Heart right ventricle (tissue), 16 donors: Measurements from ENCODE around the gene FALEC. TPM values are rescaled to one million over a fixed set of nuclear protein-coding genes. Genes with fewer than 3 reads are reported as not detected.

Source experiments
- ATAC-seq, 8 donors: fragments of 200-7000 bp; cut with Tn5 transposase; one replicate each; pipeline ENCODE4 v1.9.1; 2020; ENCODE audit warnings: mild to moderate bottlenecking in 8 of 8, moderate library complexity in 8 of 8, moderate number of reproducible peaks in 1 of 8
- DNase-seq, 2 donors: peaks; one replicate each; pipeline ENCODE4 v3.0.0-alpha.2; 2020
- H3K27ac ChIP-seq, 10 donors: fragments of 200-600 bp; sonication (generic) in 2 of 10; one replicate each; pipeline versions ENCODE4 v1.5.0 to v1.8.0; 2020 to 2022; ENCODE audit warnings: mild to moderate bottlenecking in 3 of 10
- H3K27me3 ChIP-seq, 7 donors: fragments of 200-600 bp; one replicate each; pipeline ENCODE4 v1.8.0; 2021 to 2022; ENCODE audit warnings: mild to moderate bottlenecking in 2 of 7
- H3K36me3 ChIP-seq, 9 donors: fragments of 200-600 bp; sonication (generic) in 1 of 9; one replicate each; pipeline versions ENCODE4 v1.5.0 to v1.8.0; 2020 to 2022; ENCODE audit warnings: mild to moderate bottlenecking in 2 of 9
- H3K4me1 ChIP-seq, 9 donors: fragments of 200-600 bp; sonication (generic) in 1 of 9; one replicate each; pipeline versions ENCODE4 v1.5.0 to v1.8.0; 2020 to 2022; ENCODE audit warnings: mild to moderate bottlenecking in 4 of 9
- H3K4me3 ChIP-seq, 10 donors: fragments of 200-600 bp; sonication (generic) in 2 of 10; one replicate each; pipeline versions ENCODE4 v1.5.0 to v1.8.0; 2020 to 2022; ENCODE audit warnings: mild to moderate bottlenecking in 7 of 10, moderate library complexity in 2 of 10
- H3K9me3 ChIP-seq, 11 donors: fragments of 200-600 bp in 10 of 11; sonication (generic) in 2 of 11; one replicate each; pipeline versions ENCODE4 v1.5.0 to v1.8.0; 2013 to 2022; ENCODE audit warnings: mild to moderate bottlenecking in 2 of 11, control low read depth in 1 of 11, moderate library complexity in 1 of 11
- WGBS, 2 donors: extraction: QIAGEN DNeasy Blood & Tissue Kit; methylation state at CpG; one replicate each; pipeline ENCODE4 v1.1.7; 2013; ENCODE audit warnings: inconsistent platforms in 1 of 2; 5-methylcytosine and 5-hydroxymethylcytosine counted together
- intact Hi-C, 10 donors: fragments of 100-400 bp; cut with DNase I; formaldehyde crosslinking; loops; one replicate each; pipeline versions ENCODE4 v1.11.1 to v1.14.2; 2022
- polyA plus RNA-seq, 2 donors: library from polyadenylated mRNA; stranded (reverse); fragments of 200-250 nt; gene quantifications; one replicate each; pipeline ENCODE4 v1.2.3, GENCODE V29; 2013
- total RNA-seq, 10 donors: library from RNA; stranded (reverse); fragmentation: NEBNext Ultra II Directional in 3 of 10; extraction: Animal tissue kit (Norgen Biotek cat#: 25700) in 3 of 10; gene quantifications; one replicate each; pipeline versions ENCODE4 v1.2.1 to v1.2.4, GENCODE V29; 2021 to 2023
- TF ChIP-seq, protein P1 (sequence below), 9 donors: fragments of 200-600 bp; sonication (generic) in 2 of 9; IDR thresholded peaks; one replicate each; pipeline versions ENCODE4 v1.5.0 to v1.8.0; 2021 to 2022; ENCODE audit warnings: antibody characterized with exemption in 9 of 9, mild to moderate bottlenecking in 5 of 9, moderate library complexity in 1 of 9
- donor health status: Arrhythmogenic right ventricular cardiomyopathy.
- donor health status: ischemic (EF 13 %, LVEDD 7.1; RV severe dilation, severe dysfunction).
- donor health status: healthy with polysubstance abuse.
- donor health status: DM: no; HTN: yes; CAD: no.
- donor health status: DM: no; HTN: no; CAD: no.
- donor health status: ischemic (EF 25% LVEDD 6.9; RV normal size, moderate dysfunction).
- donor health status: ischemic (EF 25% LVEDD 5.7; RV mildly dilated, moderate dysfunction).
- donor health status: healthy.
- donor health status: DM: yes; HTN: yes; CAD: no.
- donor health status: Ischemic cardiomyopathy.
- donor health status: ischemic (EF 35%, LVEDD 5.7; RV mildly dilated, moderate dysfunction).
- donor health status: nonischemic (EF 11% LVEDD 7.7; RV severe dilation, severe dysfunction).
- donor health status: DM: yes; HTN: yes; CAD: no.
- donor health status: PGD.
- donor health status: ischemic (EF 29% LVEDD 5.4; RV normal size, mild dysfunction).
- donor health status: nonischemic (EF 23%, LVEDD 6.1; RV moderate dilation, normal function).

FALEC gene
- total and polyA plus RNA-seq, 12 donors: 0.46 to 0.60 TPM; not detected in 10

- Histone ChIP-seq H3K36me3 (peaks cover 0 to 84% (median 46%) of the 10 kb centered on the region in 9 donors), H3K9me3 (no peaks in the 10 kb centered on the region), H3K4me1 (peaks cover 12 to 65% (median 63%) of the 10 kb centered on the region in 9 donors), H3K4me3 (peak overlapping the region; percentile 82 to 99 (median 96)), H3K27ac (peak overlapping the region; percentile 69 to 100 (median 100)), H3K27me3 (no peaks in the 10 kb centered on the region)
- ATAC-seq (no peak), DNase-seq (no peak)
- WGBS, 2 donors: 7 to 8% methylated on average over 1 of the region's 1 CpG
- intact Hi-C loops: loop anchor here in 3 of 10 donors (5.0 kb wide), 3 partner anchors 37 to 47 kb away; no protein-coding TSS in a partner anchor
- TF ChIP-seq, protein P1, sequence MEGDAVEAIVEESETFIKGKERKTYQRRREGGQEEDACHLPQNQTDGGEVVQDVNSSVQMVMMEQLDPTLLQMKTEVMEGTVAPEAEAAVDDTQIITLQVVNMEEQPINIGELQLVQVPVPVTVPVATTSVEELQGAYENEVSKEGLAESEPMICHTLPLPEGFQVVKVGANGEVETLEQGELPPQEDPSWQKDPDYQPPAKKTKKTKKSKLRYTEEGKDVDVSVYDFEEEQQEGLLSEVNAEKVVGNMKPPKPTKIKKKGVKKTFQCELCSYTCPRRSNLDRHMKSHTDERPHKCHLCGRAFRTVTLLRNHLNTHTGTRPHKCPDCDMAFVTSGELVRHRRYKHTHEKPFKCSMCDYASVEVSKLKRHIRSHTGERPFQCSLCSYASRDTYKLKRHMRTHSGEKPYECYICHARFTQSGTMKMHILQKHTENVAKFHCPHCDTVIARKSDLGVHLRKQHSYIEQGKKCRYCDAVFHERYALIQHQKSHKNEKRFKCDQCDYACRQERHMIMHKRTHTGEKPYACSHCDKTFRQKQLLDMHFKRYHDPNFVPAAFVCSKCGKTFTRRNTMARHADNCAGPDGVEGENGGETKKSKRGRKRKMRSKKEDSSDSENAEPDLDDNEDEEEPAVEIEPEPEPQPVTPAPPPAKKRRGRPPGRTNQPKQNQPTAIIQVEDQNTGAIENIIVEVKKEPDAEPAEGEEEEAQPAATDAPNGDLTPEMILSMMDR (IDR thresholded peaks at IDR 0.05): no peak
These were observed 60.2 kb downstream of the FALEC start for GRCh38 chr1:150575518-150576366.

DNA sequence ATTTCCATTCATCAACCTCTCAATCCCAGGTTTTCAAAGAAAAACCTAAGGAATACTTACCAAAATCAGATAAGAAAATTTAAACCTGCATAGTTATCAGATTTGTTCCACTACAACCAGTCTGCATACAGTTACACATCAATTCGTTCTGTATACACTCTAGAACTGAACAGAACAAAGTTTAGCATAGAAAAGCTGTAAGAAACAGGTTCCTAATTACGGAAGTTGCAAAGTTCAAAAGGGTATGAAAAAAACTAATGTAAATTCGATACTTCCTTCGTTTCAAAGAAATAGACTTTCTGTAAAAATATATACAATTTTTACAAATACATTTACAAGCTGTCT is 60.8 kb downstream of the FALEC start:
- Histone ChIP-seq H3K27ac (peak overlapping the region in 9 of 10 donors; percentile 91 to 100 (median 100)), H3K27me3 (no peaks in the 10 kb centered on the region), H3K4me3 (peak overlapping the region; percentile 82 to 99 (median 96)), H3K36me3 (peaks cover 0 to 78% (median 46%) of the 10 kb centered on the region in 9 donors), H3K9me3 (no peaks in the 10 kb centered on the region), H3K4me1 (peaks cover 12 to 63% (median 57%) of the 10 kb centered on the region in 9 donors)
- TF ChIP-seq, protein P1 (IDR thresholded peaks at IDR 0.05): no peak
- no peak for DNase-seq
- no peak for ATAC-seq
- 1 to 2% methylated on average over 4 of the region's 4 CpGs for WGBS, 2 donors
- intact Hi-C loops: loop anchor here in 3 of 10 donors (5.0 kb wide), 3 partner anchors 36 to 46 kb away; no protein-coding TSS in a partner anchor

GRCh38 chr1:150576794-150577556 is 61.4 kb downstream of the FALEC start:
- peak overlapping the region; percentile 82 to 99 (median 96) for H3K4me3 ChIP-seq
- no peak for DNase-seq
- H3K4me1 ChIP-seq: peaks cover 12 to 58% (median 50%) of the 10 kb centered on the region in 9 donors
- no peaks in the 10 kb centered on the region for H3K9me3 ChIP-seq
- intact Hi-C loops: loop anchor here in 5 of 10 donors (1.0 to 5.0 kb wide), 5 partner anchors 10 to 45 kb away; no protein-coding TSS in a partner anchor
- ATAC-seq: no peak
- 3 to 5% methylated on average over 2 of the region's 2 CpGs for WGBS, 2 donors
- TF ChIP-seq, protein P1 (IDR thresholded peaks at IDR 0.05): no peak
- peaks cover 0 to 71% (median 42%) of the 10 kb centered on the region in 9 donors for H3K36me3 ChIP-seq
- H3K27ac ChIP-seq: peak overlapping the region; percentile 91 to 100 (median 100)
- no peaks in the 10 kb centered on the region for H3K27me3 ChIP-seq
